AG04450 (cell line): ENCODE measurements around the gene SCO1. TPM values are rescaled to one million over a fixed set of nuclear protein-coding genes. Genes with fewer than 3 reads are reported as not detected.
"Not testable (repeated sequence)": the region's sequence is repeated elsewhere in the genome, so short reads cannot be mapped to it uniquely, and the experiment has no call there.

ENCODE experiments used
- CTCF ChIA-PET: fragments of 300-600, 350-600 bp; formaldehyde crosslinking; extraction: SDS; loops from one replicate; lab custom pipeline; 2022; ENCODE audit warnings: antibody characterized with exemption, inconsistent platforms; lab: Charles Lee
- POLR2A ChIA-PET: fragments of 350-600 bp; formaldehyde crosslinking; extraction: SDS; loops from one replicate; lab custom pipeline; 2021; ENCODE audit warnings: antibody characterized with exemption, inconsistent platforms; lab: Yijun Ruan, JAX
- DNase-seq: peaks from one replicate; pipeline ENCODE4 v3.0.0-alpha.2; 2011; ENCODE audit warnings: low read depth, low spot score
- H3K27ac ChIP-seq: one replicate; pipeline ENCODE4 v1.5.1; 2012; ENCODE audit warnings: low read depth, low read length, control low read depth
- H3K27me3 ChIP-seq: one replicate; pipeline ENCODE4 v1.6.0; 2012; ENCODE audit warnings: low read length; ENCODE audit not compliant: control insufficient read depth, insufficient read depth
- H3K4me3 ChIP-seq: 2 replicates; pipeline ENCODE4 v1.5.1; 2011; ENCODE audit warnings: mild to moderate bottlenecking, low read depth, low read length, control low read depth
- H3K9me3 ChIP-seq: 2 replicates; pipeline ENCODE4 v1.5.1; 2012; ENCODE audit warnings: low read length; ENCODE audit not compliant: control insufficient read depth, insufficient read depth
- polyA plus RNA-seq: library from polyadenylated mRNA; depleted of rRNA; stranded (reverse); fragments of >200 nt; gene quantifications from 2 replicates; pipeline ENCODE4 v1.2.3, GENCODE V29; 2011
- TF ChIP-seq, protein P1 (sequence below): IDR thresholded peaks from 2 replicates; pipeline ENCODE4 v1.5.1; 2011; ENCODE audit warnings: low read depth, low read length, control low read depth, inconsistent platforms

SCO1 gene
- polyA plus RNA-seq, 1 experiment, result 28.5 TPM

DNA sequence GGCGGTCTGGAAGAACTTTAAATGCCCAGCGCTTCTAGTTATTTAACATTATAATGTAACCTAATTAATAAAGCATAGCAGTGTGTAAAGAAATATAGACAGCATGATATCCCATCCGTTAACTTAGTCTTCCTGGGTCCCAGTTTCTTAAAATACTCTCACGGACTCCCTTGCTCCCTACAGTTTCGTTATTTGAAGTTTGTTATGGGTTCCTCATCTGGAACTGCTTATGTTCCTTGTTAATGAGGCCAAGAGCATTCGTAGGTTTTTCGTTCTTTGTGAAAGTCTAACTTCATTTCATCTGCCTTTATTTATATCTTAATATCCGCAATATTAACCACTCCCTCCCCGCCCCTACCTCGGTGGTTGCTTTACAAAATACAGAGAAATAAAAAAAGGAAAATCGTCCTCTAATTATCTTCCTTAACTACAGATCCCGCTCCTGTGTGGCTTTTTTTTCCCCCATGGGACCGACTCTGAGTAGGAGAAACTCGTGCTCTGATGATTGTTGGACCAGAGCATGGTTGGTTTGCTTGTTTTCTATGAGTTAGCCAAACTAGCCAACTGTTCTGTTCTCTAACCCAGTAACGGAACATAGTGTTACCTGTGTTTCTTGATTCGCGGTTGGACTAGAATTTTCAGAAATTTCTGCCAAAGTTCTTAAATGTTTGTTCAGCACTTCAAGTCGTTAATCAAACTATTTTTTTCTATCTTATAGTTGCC lies 924 bp upstream of the SCO1 start:
- POLR2A ChIA-PET, result no interaction called here
- DNase-seq, result no peak
- Histone ChIP-seq H3K9me3 (peaks cover 4% of the 10 kb centered on the region; the same call in 1 of the 2 replicates), H3K4me3 (peak overlapping the region; percentile 91), H3K27me3 (no peaks in the 10 kb centered on the region), H3K27ac (peak overlapping the region; percentile 91)
- CTCF ChIA-PET, result no interaction called here
- TF ChIP-seq, protein P1, sequence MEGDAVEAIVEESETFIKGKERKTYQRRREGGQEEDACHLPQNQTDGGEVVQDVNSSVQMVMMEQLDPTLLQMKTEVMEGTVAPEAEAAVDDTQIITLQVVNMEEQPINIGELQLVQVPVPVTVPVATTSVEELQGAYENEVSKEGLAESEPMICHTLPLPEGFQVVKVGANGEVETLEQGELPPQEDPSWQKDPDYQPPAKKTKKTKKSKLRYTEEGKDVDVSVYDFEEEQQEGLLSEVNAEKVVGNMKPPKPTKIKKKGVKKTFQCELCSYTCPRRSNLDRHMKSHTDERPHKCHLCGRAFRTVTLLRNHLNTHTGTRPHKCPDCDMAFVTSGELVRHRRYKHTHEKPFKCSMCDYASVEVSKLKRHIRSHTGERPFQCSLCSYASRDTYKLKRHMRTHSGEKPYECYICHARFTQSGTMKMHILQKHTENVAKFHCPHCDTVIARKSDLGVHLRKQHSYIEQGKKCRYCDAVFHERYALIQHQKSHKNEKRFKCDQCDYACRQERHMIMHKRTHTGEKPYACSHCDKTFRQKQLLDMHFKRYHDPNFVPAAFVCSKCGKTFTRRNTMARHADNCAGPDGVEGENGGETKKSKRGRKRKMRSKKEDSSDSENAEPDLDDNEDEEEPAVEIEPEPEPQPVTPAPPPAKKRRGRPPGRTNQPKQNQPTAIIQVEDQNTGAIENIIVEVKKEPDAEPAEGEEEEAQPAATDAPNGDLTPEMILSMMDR, result no peak

DNA sequence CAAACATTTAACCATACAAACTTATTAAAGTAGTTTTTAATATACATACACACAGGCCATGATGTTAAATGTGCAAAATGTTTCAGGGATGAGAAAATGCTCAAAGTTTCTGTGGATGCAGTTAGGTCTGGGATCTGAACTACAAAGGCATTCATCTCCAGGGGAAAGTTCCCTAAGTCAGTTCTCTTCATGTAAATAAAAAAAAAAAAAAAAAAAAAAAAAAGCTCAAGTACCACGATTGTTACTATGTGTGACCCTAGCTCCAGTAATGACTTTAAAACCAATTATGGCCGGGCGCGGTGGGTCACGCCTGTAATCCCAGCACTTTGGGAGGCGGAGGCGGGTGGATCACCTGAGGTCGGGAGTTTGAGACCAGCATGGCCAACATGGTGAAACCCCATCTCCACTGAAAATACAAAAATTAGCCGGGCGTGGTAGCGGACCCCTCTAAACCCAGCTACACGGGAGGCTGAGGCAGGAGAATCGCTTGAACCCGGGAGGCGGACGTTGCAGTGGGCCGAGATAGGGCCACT lies 1.4 kb downstream of the SCO1 start:
- H3K9me3 ChIP-seq, DNase-seq, H3K27ac ChIP-seq, POLR2A ChIA-PET, H3K27me3 ChIP-seq: not testable (repeated sequence)
- peak overlapping the region; percentile 91 for H3K4me3 ChIP-seq
- CTCF ChIA-PET, result interaction anchor here (0.5 to 4.5 kb wide), 10 partner anchors 11 to 498 kb away, joined by 3 to 22 read pairs (median 4); partner anchors contain the start of genes GAS7 and TMEM220

DNA sequence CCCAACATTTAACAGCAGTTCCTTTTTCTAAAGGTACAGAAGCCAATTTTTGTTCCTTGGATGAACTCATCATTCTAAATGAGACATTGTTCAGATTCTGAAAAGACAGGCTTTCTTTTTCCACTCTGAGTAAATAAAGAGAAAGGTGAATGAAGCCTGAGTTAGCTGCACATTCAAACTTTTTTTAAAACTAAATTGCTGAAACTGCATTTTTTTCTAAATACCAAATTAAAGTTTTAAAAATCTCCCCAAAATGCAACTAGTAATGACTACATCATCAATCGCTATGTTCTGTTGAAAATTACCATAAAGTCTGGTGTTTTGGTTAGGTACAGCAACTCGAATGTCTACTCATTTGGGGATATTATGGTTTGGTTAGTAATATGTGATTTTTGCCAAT lies 9.8 kb downstream of the SCO1 start:
- POLR2A ChIA-PET, result no interaction called here
- H3K4me3 ChIP-seq, result no peak overlapping the region
- CTCF ChIA-PET, result interaction anchor here (0.6 to 1.3 kb wide), 3 partner anchors 41 to 43 kb away, joined by 3 to 4 read pairs (median 3); partner anchors contain the start of gene TMEM220
- no peaks in the 10 kb centered on the region for H3K9me3 ChIP-seq
- no peak overlapping the region for H3K27ac ChIP-seq
- TF ChIP-seq, protein P1, result no peak
- no peaks in the 10 kb centered on the region for H3K27me3 ChIP-seq
- no peak for DNase-seq

DNA sequence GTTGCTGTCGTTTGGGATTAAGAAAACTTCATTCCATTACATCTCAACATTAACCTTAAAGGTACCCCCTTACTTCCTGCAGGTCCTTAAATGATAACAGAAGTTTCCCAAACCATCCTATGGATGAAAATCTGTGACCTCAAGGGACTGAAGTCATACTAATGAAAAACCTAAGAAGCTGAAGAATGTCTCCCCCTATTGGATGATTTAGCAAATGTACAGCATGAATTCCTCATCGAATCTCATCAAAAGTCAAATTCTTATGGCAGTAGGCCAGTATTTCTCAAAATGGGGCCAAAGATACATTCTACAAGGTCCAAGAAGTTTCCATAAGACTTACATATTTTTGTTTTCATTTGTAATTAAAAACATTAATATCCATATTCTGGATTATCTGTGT lies 13.5 kb downstream of the SCO1 start:
- Histone ChIP-seq H3K27ac (no peak overlapping the region), H3K9me3 (no peaks in the 10 kb centered on the region), H3K27me3 (no peaks in the 10 kb centered on the region), H3K4me3 (no peak overlapping the region)
- DNase-seq, result no peak
- CTCF ChIA-PET, result interaction anchor here (0.6 to 3.4 kb wide), 14 partner anchors 11 to 162 kb away, joined by 3 to 38 read pairs (median 4); no protein-coding TSS in a partner anchor
- TF ChIP-seq, protein P1, result peak; percentile 54
- POLR2A ChIA-PET, result no interaction called here

DNA sequence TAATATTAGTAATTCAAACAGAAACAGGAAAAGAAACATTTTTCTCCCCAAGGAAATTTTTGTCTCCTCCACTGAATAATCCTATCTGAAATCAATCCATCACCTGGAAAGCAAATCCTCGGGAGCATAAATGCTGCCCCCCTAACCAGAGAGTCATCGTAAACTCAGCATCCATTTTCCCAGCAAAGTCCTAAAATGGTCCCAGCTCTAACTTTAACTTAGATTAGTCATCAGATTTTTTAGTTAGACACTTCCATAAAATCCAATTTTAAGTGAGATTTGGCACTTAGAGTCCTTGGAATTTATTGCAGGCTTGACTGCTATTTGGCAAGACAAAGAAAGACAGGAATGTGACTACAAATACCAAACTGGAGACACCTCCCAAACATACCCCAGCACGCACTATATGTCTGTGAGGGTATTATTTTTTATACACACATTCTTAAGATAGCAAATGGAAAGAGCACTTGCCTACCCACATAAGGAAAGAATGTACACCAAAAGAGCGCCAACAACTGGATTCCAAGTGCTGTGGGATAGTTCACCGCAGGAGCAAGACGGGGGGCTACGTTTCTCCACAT lies 15.4 kb downstream of the SCO1 start:
- TF ChIP-seq, protein P1, result no peak
- Histone ChIP-seq H3K27ac (no peak overlapping the region), H3K9me3 (no peaks in the 10 kb centered on the region), H3K4me3 (no peak overlapping the region), H3K27me3 (no peaks in the 10 kb centered on the region)
- no peak for DNase-seq
- ChIA-PET CTCF (interaction anchor here (0.6 to 2.5 kb wide), 4 partner anchors 33 to 55 kb away, joined by 3 to 20 read pairs (median 6); partner anchors contain the start of gene TMEM220), POLR2A (interaction anchor here (0.7 kb wide), 1 partner anchor 11 kb away, joined by 3 read pairs; no protein-coding TSS in a partner anchor)
